Amniotic stem cell (primary cell): ENCODE results near the gene ACTN4.
"Not testable (repeated sequence)": the region's sequence is repeated elsewhere in the genome, so short reads cannot be mapped to it uniquely, and the experiment has no call there.

Experiments
- DNase-seq: peaks from one replicate; lab custom pipeline; 2025; lab: John Stamatoyannopoulos, UW

ACTN4 gene

GRCh38 chr19:38770228-38770948 is 122.9 kb downstream of the ACTN4 start:
- DNase-seq: not testable (repeated sequence)

- DNase-seq: not testable (repeated sequence)
Measured at GRCh38 chr19:38770949-38771275, 123.5 kb downstream of the ACTN4 start.

- DNase-seq: not testable (repeated sequence)
Measured at GRCh38 chr19:38771569-38771968, 124.1 kb downstream of the ACTN4 start.

- no peak for DNase-seq
Measured at GRCh38 chr19:38773469-38774177, 126.2 kb downstream of the ACTN4 start, which contains the start of gene LGALS7. Gene LGALS7, minus strand, starts transcription at chr19:38773517. Its CDS starts 25 bp downstream, at chr19:38773492.

GRCh38 chr19:38774181-38774950 is 126.9 kb downstream of the ACTN4 start:
- DNase-seq: no peak

- DNase-seq: no peak
Measured at GRCh38 chr19:38778733-38779132, 131.3 kb downstream of the ACTN4 start.

GRCh38 chr19:38780443-38780842 is 133.0 kb downstream of the ACTN4 start:
- no peak for DNase-seq

- DNase-seq: no peak
Measured at GRCh38 chr19:38781058-38781457, 133.6 kb downstream of the ACTN4 start.
